Measurements from ENCODE around the gene SLC8A1.

Gene SLC8A1

GRCh38 chr2:40204268-40204667 is 247.6 kb downstream of the SLC8A1 start:
- H3K9me3 ChIP-seq (ENCODE audit: control insufficient read depth in 1 of 2, low read length in 2 of 2): no peaks in the 10 kb centered on the region
- no peak overlapping the region for H3K27ac ChIP-seq (ENCODE audit: low read length)
- peaks cover 0 to 5% of the 10 kb centered on the region in 2 donors for H3K4me1 ChIP-seq (ENCODE audit: control insufficient read depth in 1 of 2, insufficient read depth in 2 of 2, low read length in 2 of 2)

GRCh38 chr2:40202798-40203400 is 249.0 kb downstream of the SLC8A1 start:
- H3K4me3 ChIP-seq (ENCODE audit: low read depth in 1 of 2, low read length in 2 of 2): no peak overlapping the region
- peak overlapping the region; percentile 57 for H3K27ac ChIP-seq (ENCODE audit: low read length)
- no peaks in the 10 kb centered on the region for H3K36me3 ChIP-seq (ENCODE audit: control insufficient read depth in 1 of 2, insufficient read depth in 2 of 2, low read length in 2 of 2)
- H3K4me1 ChIP-seq (ENCODE audit: control insufficient read depth in 1 of 2, insufficient read depth in 2 of 2, low read length in 2 of 2): peaks cover 0 to 10% of the 10 kb centered on the region in 2 donors
- no peaks in the 10 kb centered on the region for H3K27me3 ChIP-seq (ENCODE audit: low read depth, low read length)
- H3K9me3 ChIP-seq (ENCODE audit: control insufficient read depth in 1 of 2, low read length in 2 of 2): no peaks in the 10 kb centered on the region

More at GRCh38 chr2:40204268-40204667, 247.6 kb downstream of the SLC8A1 start:
- Histone ChIP-seq H3K36me3 (ENCODE audit: control insufficient read depth in 1 of 2, insufficient read depth in 2 of 2, low read length in 2 of 2) (no peaks in the 10 kb centered on the region), H3K27me3 (ENCODE audit: low read depth, low read length) (no peaks in the 10 kb centered on the region), H3K4me3 (ENCODE audit: low read depth in 1 of 2, low read length in 2 of 2) (no peak overlapping the region)

GRCh38 chr2:40201425-40201824 is 250.5 kb downstream of the SLC8A1 start:
- no peaks in the 10 kb centered on the region for H3K9me3 ChIP-seq (ENCODE audit: control insufficient read depth in 1 of 2, low read length in 2 of 2)
- H3K4me3 ChIP-seq (ENCODE audit: low read depth in 1 of 2, low read length in 2 of 2): no peak overlapping the region
- peak overlapping the region; percentile 6 for H3K27ac ChIP-seq (ENCODE audit: low read length)
- H3K36me3 ChIP-seq (ENCODE audit: control insufficient read depth in 1 of 2, insufficient read depth in 2 of 2, low read length in 2 of 2): no peaks in the 10 kb centered on the region
- no peaks in the 10 kb centered on the region for H3K27me3 ChIP-seq (ENCODE audit: low read depth, low read length)
- peaks cover 0 to 10% of the 10 kb centered on the region in 2 donors for H3K4me1 ChIP-seq (ENCODE audit: control insufficient read depth in 1 of 2, insufficient read depth in 2 of 2, low read length in 2 of 2)

GRCh38 chr2:40200366-40200915 is 251.4 kb downstream of the SLC8A1 start:
- no peaks in the 10 kb centered on the region for H3K36me3 ChIP-seq (ENCODE audit: control insufficient read depth in 1 of 2, insufficient read depth in 2 of 2, low read length in 2 of 2)
- no peak overlapping the region for H3K27ac ChIP-seq (ENCODE audit: low read length)
- no peaks in the 10 kb centered on the region for H3K27me3 ChIP-seq (ENCODE audit: low read depth, low read length)
- H3K4me3 ChIP-seq (ENCODE audit: low read depth in 1 of 2, low read length in 2 of 2): no peak overlapping the region
- H3K9me3 ChIP-seq (ENCODE audit: control insufficient read depth in 1 of 2, low read length in 2 of 2): no peaks in the 10 kb centered on the region
- peaks cover 0 to 10% of the 10 kb centered on the region in 2 donors for H3K4me1 ChIP-seq (ENCODE audit: control insufficient read depth in 1 of 2, insufficient read depth in 2 of 2, low read length in 2 of 2)

- peaks cover 0 to 10% of the 10 kb centered on the region in 2 donors for H3K4me1 ChIP-seq (ENCODE audit: control insufficient read depth in 1 of 2, insufficient read depth in 2 of 2, low read length in 2 of 2)
- no peaks in the 10 kb centered on the region for H3K9me3 ChIP-seq (ENCODE audit: control insufficient read depth in 1 of 2, low read length in 2 of 2)
- H3K27ac ChIP-seq (ENCODE audit: low read length): peak overlapping the region; percentile 2
- no peak overlapping the region for H3K4me3 ChIP-seq (ENCODE audit: low read depth in 1 of 2, low read length in 2 of 2)
- H3K27me3 ChIP-seq (ENCODE audit: low read depth, low read length): no peaks in the 10 kb centered on the region
- no peaks in the 10 kb centered on the region for H3K36me3 ChIP-seq (ENCODE audit: control insufficient read depth in 1 of 2, insufficient read depth in 2 of 2, low read length in 2 of 2)
Measured at GRCh38 chr2:40199771-40200170, 252.1 kb downstream of the SLC8A1 start.

- Histone ChIP-seq H3K36me3 (ENCODE audit: control insufficient read depth in 1 of 2, insufficient read depth in 2 of 2, low read length in 2 of 2) (no peaks in the 10 kb centered on the region), H3K4me1 (ENCODE audit: control insufficient read depth in 1 of 2, insufficient read depth in 2 of 2, low read length in 2 of 2) (peaks cover 0 to 10% of the 10 kb centered on the region in 2 donors), H3K4me3 (ENCODE audit: low read depth in 1 of 2, low read length in 2 of 2) (no peak overlapping the region), H3K27ac (ENCODE audit: low read length) (no peak overlapping the region), H3K9me3 (ENCODE audit: control insufficient read depth in 1 of 2, low read length in 2 of 2) (no peaks in the 10 kb centered on the region), H3K27me3 (ENCODE audit: low read depth, low read length) (no peaks in the 10 kb centered on the region)
Measured at GRCh38 chr2:40197121-40197520, 254.8 kb downstream of the SLC8A1 start.

GRCh38 chr2:40193670-40194026 is 258.2 kb downstream of the SLC8A1 start:
- Histone ChIP-seq H3K27me3 (ENCODE audit: low read depth, low read length) (no peaks in the 10 kb centered on the region), H3K27ac (ENCODE audit: low read length) (no peak overlapping the region), H3K4me3 (ENCODE audit: low read depth in 1 of 2, low read length in 2 of 2) (no peak overlapping the region)

GRCh38 chr2:40192864-40193669 is 258.8 kb downstream of the SLC8A1 start:
- Histone ChIP-seq H3K27ac (ENCODE audit: low read length) (no peak overlapping the region), H3K4me1 (ENCODE audit: control insufficient read depth in 1 of 2, insufficient read depth in 2 of 2, low read length in 2 of 2) (no peaks in the 10 kb centered on the region), H3K27me3 (ENCODE audit: low read depth, low read length) (no peaks in the 10 kb centered on the region), H3K36me3 (ENCODE audit: control insufficient read depth in 1 of 2, insufficient read depth in 2 of 2, low read length in 2 of 2) (no peaks in the 10 kb centered on the region), H3K4me3 (ENCODE audit: low read depth in 1 of 2, low read length in 2 of 2) (no peak overlapping the region), H3K9me3 (ENCODE audit: control insufficient read depth in 1 of 2, low read length in 2 of 2) (no peaks in the 10 kb centered on the region)

More at GRCh38 chr2:40193670-40194026, 258.2 kb downstream of the SLC8A1 start:
- Histone ChIP-seq H3K9me3 (ENCODE audit: control insufficient read depth in 1 of 2, low read length in 2 of 2) (no peaks in the 10 kb centered on the region), H3K36me3 (ENCODE audit: control insufficient read depth in 1 of 2, insufficient read depth in 2 of 2, low read length in 2 of 2) (no peaks in the 10 kb centered on the region), H3K4me1 (ENCODE audit: control insufficient read depth in 1 of 2, insufficient read depth in 2 of 2, low read length in 2 of 2) (no peaks in the 10 kb centered on the region)

- Histone ChIP-seq H3K9me3 (ENCODE audit: control insufficient read depth in 1 of 2, low read length in 2 of 2) (no peaks in the 10 kb centered on the region), H3K27ac (ENCODE audit: low read length) (no peak overlapping the region), H3K36me3 (ENCODE audit: control insufficient read depth in 1 of 2, insufficient read depth in 2 of 2, low read length in 2 of 2) (no peaks in the 10 kb centered on the region)
Measured at GRCh38 chr2:40190457-40190856, 261.4 kb downstream of the SLC8A1 start.

GRCh38 chr2:40189881-40190280 is 262.0 kb downstream of the SLC8A1 start:
- H3K4me1 ChIP-seq (ENCODE audit: control insufficient read depth in 1 of 2, insufficient read depth in 2 of 2, low read length in 2 of 2): no peaks in the 10 kb centered on the region
- no peak overlapping the region for H3K4me3 ChIP-seq (ENCODE audit: low read depth in 1 of 2, low read length in 2 of 2)

More at GRCh38 chr2:40190457-40190856, 261.4 kb downstream of the SLC8A1 start:
- Histone ChIP-seq H3K27me3 (ENCODE audit: low read depth, low read length) (no peaks in the 10 kb centered on the region), H3K4me1 (ENCODE audit: control insufficient read depth in 1 of 2, insufficient read depth in 2 of 2, low read length in 2 of 2) (no peaks in the 10 kb centered on the region), H3K4me3 (ENCODE audit: low read depth in 1 of 2, low read length in 2 of 2) (no peak overlapping the region)

GRCh38 chr2:40187054-40187453 is 264.8 kb downstream of the SLC8A1 start:
- H3K4me3 ChIP-seq (ENCODE audit: low read depth in 1 of 2, low read length in 2 of 2): no peak overlapping the region
- H3K9me3 ChIP-seq (ENCODE audit: control insufficient read depth in 1 of 2, low read length in 2 of 2): no peaks in the 10 kb centered on the region
- no peak overlapping the region for H3K27ac ChIP-seq (ENCODE audit: low read length)
- no peaks in the 10 kb centered on the region for H3K27me3 ChIP-seq (ENCODE audit: low read depth, low read length)
- no peaks in the 10 kb centered on the region for H3K36me3 ChIP-seq (ENCODE audit: control insufficient read depth in 1 of 2, insufficient read depth in 2 of 2, low read length in 2 of 2)
- no peaks in the 10 kb centered on the region for H3K4me1 ChIP-seq (ENCODE audit: control insufficient read depth in 1 of 2, insufficient read depth in 2 of 2, low read length in 2 of 2)

More at GRCh38 chr2:40189881-40190280, 262.0 kb downstream of the SLC8A1 start:
- Histone ChIP-seq H3K27me3 (ENCODE audit: low read depth, low read length) (no peaks in the 10 kb centered on the region), H3K36me3 (ENCODE audit: control insufficient read depth in 1 of 2, insufficient read depth in 2 of 2, low read length in 2 of 2) (no peaks in the 10 kb centered on the region), H3K27ac (ENCODE audit: low read length) (no peak overlapping the region), H3K9me3 (ENCODE audit: control insufficient read depth in 1 of 2, low read length in 2 of 2) (no peaks in the 10 kb centered on the region)

Data from muscle layer of duodenum (tissue), 2 donors.